Stimulated activated CD8-positive, alpha-beta memory T cell treated with anti-CD3 and anti-CD28 coated beads, Interleukin-4, amount 100 ng/mL, for 48 hours (primary cell): ENCODE measurements around the gene MROH8.
"Not testable (repeated sequence)": the region's sequence is repeated elsewhere in the genome, so short reads cannot be mapped to it uniquely, and the experiment has no call there.

ENCODE experiments used
- DNase-seq: peaks from one replicate; pipeline ENCODE4 v3.0.0-alpha.2; 2020

MROH8 gene

GRCh38 chr20:37152284-37152683 is 27.1 kb downstream of the MROH8 start:
- DNase-seq: no peak

- DNase-seq: no peak
Measured at GRCh38 chr20:37151529-37151928, 27.8 kb downstream of the MROH8 start.

- not testable (repeated sequence) for DNase-seq
Measured at GRCh38 chr20:37150864-37151263, 28.5 kb downstream of the MROH8 start.

- no peak for DNase-seq
Measured at GRCh38 chr20:37147250-37147649, 32.1 kb downstream of the MROH8 start.

- DNase-seq: no peak
Measured at GRCh38 chr20:37144856-37145404, 34.4 kb downstream of the MROH8 start.

GRCh38 chr20:37142708-37143107 is 36.6 kb downstream of the MROH8 start:
- DNase-seq: no peak

GRCh38 chr20:37137547-37137946 is 41.8 kb downstream of the MROH8 start:
- DNase-seq: no peak

GRCh38 chr20:37133952-37134351 is 45.4 kb downstream of the MROH8 start:
- no peak for DNase-seq

- DNase-seq: no peak
Measured at GRCh38 chr20:37131486-37131885, 47.9 kb downstream of the MROH8 start.

GRCh38 chr20:37128803-37129202 is 50.5 kb downstream of the MROH8 start:
- no peak for DNase-seq

- DNase-seq: not testable (repeated sequence)
Measured at GRCh38 chr20:37126290-37126689, 53.1 kb downstream of the MROH8 start.

GRCh38 chr20:37123441-37123840 is 55.9 kb downstream of the MROH8 start:
- DNase-seq: no peak

- DNase-seq: no peak
Measured at GRCh38 chr20:37120497-37120896, 58.9 kb downstream of the MROH8 start.

- DNase-seq: no peak
Measured at GRCh38 chr20:37119356-37120036, 59.9 kb downstream of the MROH8 start.

- DNase-seq: no peak
Measured at GRCh38 chr20:37114012-37114411, 65.3 kb downstream of the MROH8 start.

GRCh38 chr20:37111926-37112455 is 67.4 kb downstream of the MROH8 start:
- DNase-seq: no peak

- DNase-seq: no peak
Measured at GRCh38 chr20:37108676-37109075, 70.7 kb downstream of the MROH8 start.

GRCh38 chr20:37102571-37102970 is 76.8 kb downstream of the MROH8 start:
- DNase-seq: no peak

GRCh38 chr20:37096415-37097041 is 82.8 kb downstream of the MROH8 start:
- no peak for DNase-seq

- DNase-seq: peak; percentile 91
Measured at GRCh38 chr20:37095599-37096414, 83.5 kb downstream of the MROH8 start, which contains the start of gene RBL1. RBL1 (minus strand) TSS chr20:37095997; CDS start chr20:37095928, 69 bp downstream.

- DNase-seq: no peak
Measured at GRCh38 chr20:37095108-37095598, 84.2 kb downstream of the MROH8 start.

- DNase-seq: no peak
Measured at GRCh38 chr20:37090407-37090806, 88.9 kb downstream of the MROH8 start.

- no peak for DNase-seq
Measured at GRCh38 chr20:37081717-37082289, 97.5 kb downstream of the MROH8 start.
